Activated CD4-positive, CD25-positive, alpha-beta regulatory T cell (primary cell): ENCODE measurements around the gene GNAI2.
"Not testable (repeated sequence)": the region's sequence is repeated elsewhere in the genome, so short reads cannot be mapped to it uniquely, and the experiment has no call there.

Experiments
- DNase-seq, 4 experiments: peaks; one replicate each; lab custom pipeline; 2025; lab: John Stamatoyannopoulos, UW

GNAI2 gene

DNA sequence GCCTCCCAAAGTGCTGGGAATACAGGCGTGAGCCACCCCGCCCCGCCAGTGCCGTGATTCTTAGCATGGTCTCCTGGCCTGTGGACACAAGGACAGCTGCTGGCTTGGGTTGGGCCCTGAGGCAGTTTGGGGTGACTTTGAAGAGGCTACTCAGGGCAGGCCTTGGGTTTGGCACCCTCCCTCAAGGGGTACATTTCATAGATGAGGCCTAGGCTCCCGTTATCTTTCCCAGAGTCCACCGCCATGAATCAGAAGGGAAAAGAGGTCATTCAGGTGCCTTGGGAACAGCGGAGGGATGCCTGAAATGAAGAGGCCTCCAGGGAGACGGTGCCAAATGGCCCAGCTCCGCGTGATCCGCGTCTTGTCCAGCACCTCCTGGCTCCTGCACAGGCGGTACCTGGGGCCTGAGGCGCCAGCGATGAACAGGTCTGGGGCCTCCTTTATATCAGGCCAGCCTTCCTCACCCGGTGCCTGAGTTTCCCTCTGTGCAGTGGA lies 9.3 kb downstream of the GNAI2 start:
- DNase-seq, result no peak

DNA sequence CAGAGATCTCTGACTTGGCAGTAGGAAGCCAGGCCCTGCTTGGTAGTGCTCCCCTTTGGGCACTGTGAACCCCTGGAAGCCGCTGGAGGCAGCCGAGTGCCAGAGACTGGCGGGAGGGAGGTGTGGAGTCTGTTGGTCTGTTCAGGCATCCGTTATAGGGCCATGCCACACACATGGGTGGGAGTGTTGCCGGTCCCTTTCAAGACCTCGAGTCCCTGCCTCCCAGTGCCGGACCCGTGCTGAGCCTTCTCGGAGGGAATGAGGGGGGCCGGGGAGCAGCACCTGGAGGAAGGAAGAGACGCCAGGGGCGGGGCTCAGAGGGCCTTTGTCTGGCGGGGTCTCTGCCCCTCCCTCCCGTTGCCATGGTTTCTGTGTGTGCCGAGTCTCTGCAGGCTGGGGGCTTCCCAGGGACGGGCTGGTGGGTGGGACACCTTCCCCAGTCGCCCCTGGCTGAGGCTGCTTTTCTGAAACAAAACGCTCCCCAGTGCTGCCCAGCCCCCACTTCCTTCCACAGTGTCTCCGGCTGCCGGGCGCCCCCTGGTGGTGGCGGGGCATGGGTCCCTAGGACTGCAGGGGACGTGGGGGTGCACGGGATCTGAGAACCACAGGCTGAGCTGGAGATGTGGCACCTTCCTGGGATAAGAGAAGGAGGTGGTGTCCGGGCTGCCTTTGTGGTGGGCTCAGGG lies 10.0 kb downstream of the GNAI2 start:
- DNase-seq, result peak; percentile 93 to 98 (median 96)

DNA sequence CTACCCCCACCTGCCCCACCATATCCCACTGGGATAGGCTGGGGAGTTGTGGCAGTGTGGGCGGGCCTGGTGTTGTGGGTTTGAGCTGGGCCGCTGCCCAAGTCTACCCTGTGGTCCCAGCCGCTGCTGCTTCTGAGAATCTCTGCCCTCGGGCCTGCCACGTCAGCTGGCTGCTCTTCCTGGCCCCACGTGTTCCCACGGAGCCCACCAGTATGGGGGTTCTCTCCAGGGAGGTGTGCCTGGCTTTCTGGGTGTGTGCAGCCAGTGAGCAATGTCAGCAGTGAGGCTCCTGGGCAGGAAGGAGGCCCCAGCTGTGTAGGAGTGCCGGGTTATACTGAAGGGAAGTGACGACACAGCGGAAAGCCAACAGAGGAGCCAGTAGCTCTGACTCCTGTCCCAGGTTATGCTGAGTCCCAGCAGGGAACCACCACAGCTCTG lies 10.5 kb downstream of the GNAI2 start:
- peak; percentile 44 to 69 (median 60) for DNase-seq

DNA sequence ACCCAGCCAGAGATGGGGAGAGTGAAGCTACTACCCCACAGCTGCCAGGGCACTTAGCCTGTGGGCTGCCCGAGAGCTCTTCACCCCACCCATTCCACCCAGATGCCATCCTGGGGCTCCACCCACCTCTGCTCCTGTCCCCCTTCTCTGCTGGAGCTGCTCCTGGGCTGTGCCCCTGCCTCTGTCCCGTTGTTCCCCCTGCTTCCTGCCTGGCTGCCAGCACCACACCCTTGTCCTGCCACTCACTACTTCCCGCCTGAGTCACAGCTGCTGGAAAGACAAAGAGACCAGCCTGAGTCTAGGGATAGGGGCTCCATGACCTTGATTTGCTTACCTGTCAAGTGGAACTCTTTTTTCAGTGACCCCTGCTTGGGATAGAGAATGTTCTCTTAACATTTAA lies 12.4 kb downstream of the GNAI2 start:
- DNase-seq, result no peak

DNA sequence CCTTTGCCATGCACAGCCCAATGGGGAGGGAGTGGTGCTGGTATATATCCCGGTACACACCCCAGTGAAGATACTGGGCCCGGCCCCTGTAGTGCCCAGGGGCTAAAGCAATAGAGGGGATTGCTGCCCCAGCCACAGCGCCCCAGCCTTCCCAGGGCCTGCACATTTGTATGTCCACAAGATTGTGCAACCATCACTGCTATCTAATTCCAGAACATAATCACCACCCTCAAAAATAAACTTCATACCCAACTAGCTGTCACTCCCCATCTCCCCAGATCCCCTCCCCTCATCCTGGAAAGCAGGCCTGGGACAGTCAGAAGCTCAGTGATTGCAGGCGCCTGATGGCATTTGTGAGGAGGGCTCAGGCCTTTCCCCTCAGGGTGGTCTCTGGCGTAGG lies 13.5 kb downstream of the GNAI2 start:
- DNase-seq, result no peak

DNA sequence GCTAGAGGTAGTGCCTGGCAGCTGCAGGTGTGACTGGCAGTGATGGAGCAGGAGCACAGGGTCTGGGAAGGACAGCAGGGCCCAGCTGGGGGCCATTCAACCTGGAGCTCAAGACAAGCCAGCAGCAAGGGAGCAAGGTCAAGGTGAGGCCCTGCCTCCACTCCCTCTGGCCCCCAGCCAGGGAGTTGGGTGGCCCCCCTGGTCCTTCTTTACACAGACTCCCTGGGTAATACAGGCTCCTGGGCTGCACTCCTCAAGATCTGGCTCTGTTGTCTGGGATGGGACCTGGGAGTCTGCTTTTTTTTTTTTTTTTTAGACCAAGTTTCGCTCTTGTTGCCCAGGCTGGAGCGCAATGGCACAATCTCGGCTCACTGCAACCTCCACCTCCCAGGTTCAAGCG lies 14.5 kb downstream of the GNAI2 start:
- DNase-seq, result no peak

DNA sequence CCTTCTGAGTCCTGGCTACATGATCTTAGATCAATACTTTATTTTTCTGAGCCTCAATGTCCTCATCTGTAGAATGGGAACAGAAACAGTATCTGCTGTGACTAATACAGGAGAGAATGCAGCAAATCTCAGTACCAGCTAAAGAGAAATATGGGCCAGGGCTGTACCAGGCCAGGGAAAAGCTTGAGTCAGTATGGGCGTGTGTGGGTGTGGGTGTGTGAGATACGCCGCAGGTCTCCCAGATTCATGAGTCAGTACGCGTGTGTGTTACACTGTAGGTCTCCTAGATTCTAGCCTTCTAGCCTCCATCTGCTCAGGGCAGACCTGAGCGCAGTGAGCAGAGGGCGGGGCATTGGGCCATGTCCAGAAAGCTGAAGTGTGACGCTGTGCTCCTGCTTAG lies 15.2 kb downstream of the GNAI2 start:
- DNase-seq, result no peak

DNA sequence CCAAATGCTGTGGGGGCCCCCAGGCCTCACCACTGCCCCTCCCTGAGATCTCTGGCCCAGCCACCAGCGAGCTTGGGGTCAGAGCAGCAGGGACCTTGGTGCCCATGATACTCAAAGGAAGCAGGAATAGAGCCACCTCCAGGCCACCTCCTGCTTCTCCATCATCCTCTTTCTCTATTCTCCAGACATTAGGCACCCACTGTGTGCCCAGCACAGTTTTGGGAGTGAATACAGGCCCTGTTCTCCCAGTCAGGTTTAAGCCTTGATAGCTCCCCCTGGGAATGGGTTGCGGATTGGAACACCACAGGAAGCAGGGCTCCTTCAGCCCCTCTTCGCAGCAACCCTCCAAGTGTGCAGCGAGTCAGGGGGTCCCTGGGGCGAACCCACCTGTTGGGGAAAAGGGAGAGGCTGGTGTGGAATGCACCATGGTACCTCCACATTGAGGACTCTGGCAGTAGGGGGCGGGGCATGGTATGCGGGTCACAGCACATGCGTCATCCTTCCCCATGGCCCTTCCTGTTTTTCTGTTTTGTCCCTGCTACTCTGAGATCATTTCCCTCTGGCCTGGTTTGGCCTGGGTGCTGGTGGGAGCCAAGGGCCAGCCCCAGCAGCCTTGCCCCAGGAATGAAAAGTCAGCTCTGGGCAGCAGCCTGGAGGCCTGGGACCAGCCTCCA lies 18.7 kb downstream of the GNAI2 start:
- DNase-seq, result no peak

DNA sequence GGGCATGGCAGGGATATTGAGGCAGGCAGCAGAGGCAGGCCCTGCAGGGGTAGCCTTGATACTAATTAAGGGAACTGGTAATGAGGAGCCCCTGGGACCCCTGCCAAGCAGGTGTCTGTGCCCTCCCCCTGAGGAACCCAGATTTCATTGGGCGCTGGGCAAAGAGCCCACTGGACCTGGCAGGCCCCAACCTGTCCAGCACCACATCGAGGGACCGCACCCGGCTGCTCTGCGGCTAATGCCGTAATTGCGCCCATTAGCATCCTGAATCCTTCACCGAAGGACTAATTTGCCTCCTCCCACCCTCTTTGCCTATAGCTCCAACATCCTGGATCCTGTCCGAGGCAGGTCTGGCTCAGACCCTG lies 19.2 kb downstream of the GNAI2 start:
- DNase-seq, result no peak

DNA sequence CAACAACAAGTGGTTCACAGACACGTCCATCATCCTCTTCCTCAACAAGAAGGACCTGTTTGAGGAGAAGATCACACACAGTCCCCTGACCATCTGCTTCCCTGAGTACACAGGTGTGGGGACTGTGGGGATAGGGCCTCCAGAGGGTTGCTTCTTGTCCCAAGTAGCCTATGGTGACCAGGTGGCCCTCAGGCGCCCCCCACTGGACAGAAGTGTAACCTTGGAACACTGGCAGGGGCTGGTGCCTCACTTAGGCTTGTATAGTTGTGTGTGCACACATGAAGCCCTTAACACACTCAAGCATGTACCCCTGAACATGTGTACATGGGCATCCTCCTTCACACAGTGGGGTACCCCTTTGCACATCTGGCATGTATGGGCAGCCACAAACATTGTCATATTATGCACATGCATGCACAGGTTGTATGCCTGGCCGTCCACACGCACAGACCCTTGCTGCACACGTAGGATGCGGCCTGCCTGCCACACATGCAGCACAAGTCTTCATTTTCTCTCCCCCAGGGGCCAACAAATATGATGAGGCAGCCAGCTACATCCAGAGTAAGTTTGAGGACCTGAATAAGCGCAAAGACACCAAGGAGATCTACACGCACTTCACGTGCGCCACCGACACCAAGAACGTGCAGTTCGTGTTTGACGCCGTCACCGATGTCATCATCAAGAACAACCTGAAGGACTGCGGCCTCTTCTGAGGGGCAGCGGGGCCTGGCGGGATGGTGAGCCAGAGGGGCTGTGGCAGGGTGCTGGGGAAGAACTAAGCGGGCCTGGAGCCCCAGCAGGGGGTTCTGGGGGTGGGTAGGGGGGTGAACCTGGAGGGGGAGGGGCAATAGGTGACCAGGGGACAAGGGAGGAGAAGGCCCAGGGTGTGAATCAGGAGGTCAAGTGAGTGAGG lies 21.2 kb downstream of the GNAI2 start:
- DNase-seq, result no peak

DNA sequence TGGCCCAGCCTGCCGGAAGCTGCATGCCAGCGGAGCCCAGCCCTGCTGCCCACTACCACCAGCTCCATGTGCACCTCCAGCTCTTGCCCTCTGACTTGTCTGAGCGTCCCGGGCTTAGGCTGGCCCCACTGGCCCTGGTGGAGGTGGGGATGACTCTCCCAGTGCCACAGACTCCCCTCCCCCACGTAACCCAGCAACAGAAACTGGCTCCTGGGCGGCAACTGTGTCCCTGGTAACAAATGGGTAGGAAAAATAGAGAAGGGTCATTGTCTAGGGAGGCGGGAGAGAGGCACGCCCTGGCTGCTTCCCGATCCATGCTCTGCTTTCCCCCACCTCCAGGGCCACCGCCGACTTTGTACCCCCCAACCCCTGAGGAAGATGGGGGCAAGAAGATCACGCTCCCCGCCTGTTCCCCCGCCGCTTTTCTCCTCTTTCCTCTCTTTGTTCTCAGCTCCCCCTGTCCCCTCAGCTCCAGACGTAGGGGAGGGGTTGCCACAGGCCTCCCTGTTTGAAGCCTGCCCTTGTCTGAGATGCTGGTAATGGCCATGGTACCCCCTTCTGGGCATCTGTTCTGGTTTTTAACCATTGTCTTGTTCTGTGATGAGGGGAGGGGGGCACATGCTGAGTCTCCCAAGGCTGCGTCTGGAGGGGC lies 22.2 kb downstream of the GNAI2 start:
- DNase-seq, result no peak

DNA sequence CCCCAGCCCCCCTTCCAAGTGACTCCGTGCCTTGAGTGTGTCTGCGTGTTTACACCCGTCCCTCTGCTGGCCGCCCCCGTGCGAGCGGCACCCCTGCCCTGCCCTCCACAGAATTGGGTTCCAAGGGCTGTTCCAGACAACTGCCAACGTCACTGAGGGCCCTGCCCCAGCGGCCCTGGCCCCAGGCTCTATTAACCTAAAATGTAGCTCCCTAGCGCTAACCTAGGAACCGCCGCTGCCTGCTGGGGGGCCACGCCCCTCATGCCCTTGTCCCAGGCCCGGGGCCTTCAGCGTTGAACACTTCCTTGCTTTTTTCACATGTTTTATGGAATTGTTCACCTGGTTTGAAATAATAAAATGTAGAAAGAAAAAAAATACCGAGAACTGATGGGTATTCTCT lies 23.0 kb downstream of the GNAI2 start:
- no peak for DNase-seq

DNA sequence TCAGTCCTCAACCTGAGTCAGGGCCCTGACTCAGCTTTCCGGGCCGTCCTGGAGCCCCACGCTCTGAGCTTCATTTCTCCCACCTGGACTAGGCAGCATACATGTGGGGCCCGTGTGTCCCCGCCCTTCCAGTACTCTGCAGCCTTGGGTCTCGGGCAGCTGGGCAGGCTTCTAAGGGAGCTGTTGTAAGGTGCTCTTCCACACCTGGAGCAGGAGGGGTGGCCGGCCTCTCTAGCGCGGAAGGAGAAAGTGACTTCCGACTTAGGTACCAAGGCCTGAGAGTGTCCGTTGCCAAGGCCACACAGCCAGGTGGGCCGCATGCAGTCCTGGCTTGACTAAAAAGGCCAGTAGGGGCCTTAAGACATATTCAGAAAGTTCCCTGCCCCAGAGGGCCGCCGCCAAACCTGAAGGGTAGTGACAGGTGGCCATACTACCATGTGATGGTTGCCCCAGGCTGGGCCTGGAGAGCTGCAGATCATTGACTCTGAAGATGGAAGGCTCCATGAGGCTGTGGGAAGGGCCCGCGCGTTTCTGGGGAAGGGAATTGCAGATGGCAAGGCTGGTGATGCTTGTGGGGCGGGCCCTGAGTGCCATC lies 23.5 kb downstream of the GNAI2 start:
- DNase-seq, result no peak

DNA sequence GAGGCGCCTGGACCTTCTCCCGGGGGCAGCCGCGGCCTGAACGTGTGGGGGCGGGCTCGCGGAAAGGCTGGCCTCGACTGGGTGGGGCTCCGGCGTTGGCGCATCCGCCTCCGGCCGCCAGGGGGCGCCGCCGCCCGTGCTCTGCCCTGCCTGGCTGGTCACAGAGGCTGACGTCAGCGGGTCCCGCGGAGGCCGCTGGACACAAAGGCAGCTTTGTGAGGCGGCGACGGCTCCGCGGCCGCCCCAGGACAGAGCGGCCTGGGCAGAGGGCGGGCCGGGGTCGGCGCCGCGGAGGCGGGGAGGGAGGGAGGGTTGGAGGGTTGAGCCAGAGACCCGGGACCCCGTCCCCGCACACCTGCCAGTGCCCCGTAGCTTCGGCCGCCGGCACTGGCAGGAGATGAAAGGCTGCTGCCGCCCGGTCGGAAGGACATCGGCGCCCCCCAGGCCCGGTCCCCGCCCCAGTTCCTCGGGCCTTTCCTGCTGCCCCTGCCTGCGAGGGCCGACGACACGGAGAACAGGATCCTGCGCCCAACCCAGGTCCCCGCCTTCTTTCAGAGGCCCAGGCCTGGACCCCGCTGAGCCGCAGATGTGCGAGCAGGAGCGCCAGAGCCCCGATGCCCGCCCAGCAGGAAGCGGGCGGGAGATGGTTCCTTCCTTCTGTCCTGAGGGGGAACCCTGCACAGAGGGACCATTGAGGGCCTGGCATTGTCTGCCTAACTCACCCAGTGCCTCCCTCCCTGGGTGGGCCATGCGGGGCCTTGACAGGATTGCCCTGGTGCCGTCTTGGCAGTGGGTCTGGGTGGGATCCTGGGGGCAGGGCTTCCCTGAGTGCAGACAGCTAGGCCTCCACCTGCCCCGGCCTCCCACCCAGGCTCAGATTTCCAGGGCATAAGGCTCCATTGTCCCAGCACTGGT lies 24.3 kb downstream of the GNAI2 start:
- peak; percentile 53 to 71 (median 64) for DNase-seq

DNA sequence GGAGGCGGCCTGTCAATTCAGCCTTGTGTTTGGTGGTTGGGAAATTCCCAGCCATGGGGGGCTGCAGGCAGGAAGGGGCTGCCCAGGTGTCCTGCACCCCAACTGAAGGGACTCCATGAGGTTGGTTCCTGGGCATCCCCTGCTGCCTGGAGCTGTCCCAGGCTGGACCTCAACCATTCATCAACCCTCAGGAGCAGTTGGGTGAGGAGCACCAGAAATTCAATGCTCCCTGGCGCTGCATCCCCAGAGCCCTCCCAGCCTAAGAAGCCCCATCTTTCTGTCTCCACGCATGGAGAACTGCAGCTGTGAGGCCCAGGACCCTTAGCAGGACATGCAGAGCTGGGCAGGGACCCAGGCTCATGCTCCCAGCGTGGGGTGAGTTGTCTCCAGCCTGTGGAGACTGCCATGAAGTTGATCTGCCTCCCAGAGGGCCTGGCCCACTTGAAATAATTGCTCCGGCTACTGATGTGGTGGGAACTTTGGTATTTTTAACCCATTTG lies 25.0 kb downstream of the GNAI2 start:
- DNase-seq, result no peak

DNA sequence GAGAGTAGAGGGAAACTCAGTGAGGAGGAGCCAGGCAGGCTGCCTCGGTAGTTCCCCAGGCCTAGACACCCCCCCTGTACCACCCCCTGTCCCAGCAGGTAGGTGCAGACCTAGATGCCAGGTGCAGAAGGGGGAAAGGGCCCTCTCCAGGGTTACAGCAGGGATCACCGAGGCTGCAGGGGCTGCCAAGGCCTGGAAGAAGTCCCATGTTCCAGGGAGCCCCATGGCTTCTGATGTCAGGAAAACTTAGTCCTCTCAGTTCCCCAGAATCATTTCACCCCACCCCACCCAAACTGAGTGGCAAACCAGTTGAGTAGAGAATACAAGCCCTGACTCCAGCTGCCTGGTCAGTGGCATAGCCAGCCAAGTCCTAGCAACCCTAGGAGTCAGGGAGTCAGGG lies 25.5 kb downstream of the GNAI2 start:
- DNase-seq, result no peak

DNA sequence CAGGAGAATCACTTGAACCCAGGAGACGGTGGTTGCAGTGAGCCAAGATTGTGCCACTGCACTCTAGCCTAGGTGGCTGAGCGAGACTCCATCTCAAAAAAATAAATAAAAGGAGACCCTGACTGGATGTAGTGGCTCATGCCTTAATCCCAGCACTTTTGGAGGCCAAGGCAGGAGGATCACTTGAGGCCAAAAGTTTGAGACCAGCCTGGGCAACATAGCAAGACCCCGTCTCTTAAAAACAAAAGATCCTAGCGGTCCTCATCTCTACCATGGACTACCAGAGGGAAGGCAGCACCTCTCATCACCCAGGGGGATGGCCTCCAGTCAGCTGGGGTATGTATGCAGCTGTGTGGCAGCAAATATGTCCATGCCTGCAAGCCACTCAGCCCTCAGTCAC lies 26.2 kb downstream of the GNAI2 start:
- not testable (repeated sequence) for DNase-seq

DNA sequence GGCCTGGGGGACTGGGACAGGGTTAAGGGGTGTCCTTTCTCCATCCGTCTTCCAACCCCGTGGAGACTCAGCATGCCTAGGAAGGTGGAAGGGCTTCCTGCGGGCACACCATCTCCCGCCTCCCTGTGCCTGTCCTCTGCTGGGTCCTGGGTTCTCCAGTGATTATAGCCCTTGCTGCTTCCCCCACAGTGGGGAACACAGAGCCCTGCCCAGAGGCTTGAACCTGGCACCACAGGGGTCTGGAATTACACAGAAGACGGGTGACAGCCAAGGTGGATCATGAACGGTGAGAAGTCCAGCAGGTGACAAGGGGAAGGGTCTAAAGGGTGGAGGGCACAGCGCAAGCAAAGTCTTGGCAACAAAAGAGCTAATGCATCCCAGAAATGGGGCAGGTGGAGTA lies 26.8 kb downstream of the GNAI2 start:
- no peak for DNase-seq

DNA sequence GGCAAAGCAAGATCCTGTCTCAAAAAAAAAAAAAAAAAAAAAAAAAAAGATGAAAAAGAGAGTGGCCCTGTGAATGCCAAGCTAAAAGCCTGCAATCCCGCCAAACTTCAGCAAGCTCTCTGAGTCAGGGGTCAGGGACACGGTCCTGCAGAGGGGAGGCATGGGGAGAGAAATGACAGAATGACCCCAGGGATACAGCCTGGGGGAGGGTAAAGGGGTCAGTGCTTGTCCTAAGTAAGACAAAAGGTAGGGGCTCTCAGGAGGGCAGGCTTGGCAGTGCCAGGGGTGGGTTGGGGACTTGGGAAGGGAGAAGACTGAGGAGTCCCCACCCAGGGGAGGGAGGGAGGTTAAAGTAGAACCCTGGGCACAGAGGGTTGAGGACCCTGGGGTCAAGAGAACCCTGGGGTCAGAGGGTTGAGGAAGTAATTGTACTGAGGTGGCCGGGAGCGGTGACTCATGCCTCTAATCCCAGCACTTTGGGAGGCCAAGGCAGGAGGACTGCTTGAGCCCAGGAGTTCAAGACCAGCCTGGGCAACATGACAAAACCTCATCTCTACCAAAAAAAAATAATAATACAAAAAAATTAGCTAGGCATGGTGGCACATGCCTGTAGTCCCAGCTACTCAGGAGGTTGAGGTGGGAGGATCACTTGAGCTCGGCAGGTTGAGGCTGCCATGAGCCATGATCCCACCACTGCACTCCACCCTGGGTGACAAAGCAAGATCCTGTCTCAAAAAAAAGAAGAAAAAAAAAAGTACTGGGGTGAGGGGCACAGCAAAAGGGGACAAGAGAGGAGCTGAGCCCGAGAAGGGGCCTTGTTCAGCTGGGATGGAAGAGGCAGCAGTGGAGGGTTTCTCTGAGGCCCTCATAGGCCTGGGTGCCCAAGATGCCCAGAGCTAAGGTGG lies 27.7 kb downstream of the GNAI2 start:
- no peak for DNase-seq
